BE2C (cell line): ENCODE measurements around the gene GPR132.

ENCODE experiments used
- DNase-seq: peaks from one replicate; pipeline ENCODE4 v3.0.0-alpha.2; 2020
- H3K27me3 ChIP-seq: fragments of 250-450 bp; sonication (Bioruptor Pico); 2 replicates; pipeline ENCODE4 v1.5.1; 2020; ENCODE audit warnings: mild to moderate bottlenecking
- H3K36me3 ChIP-seq: fragments of 250-450 bp; sonication (Bioruptor Pico); 2 replicates; pipeline ENCODE4 v1.5.1; 2020; ENCODE audit warnings: mild to moderate bottlenecking
- H3K4me1 ChIP-seq: fragments of 250-450 bp; sonication (Bioruptor Pico); 2 replicates; pipeline ENCODE4 v1.5.1; 2020
- H3K4me3 ChIP-seq: 2 replicates; pipeline ENCODE4 v1.5.1; 2011; ENCODE audit warnings: low read depth, low read length
- H3K9me3 ChIP-seq: fragments of 250-450 bp; sonication (Bioruptor Pico); 2 replicates; pipeline ENCODE4 v1.5.1; 2020
- TF ChIP-seq, protein P1 (sequence below): IDR thresholded peaks from 2 replicates; pipeline ENCODE4 v1.5.1; 2012; ENCODE audit warnings: mild to moderate bottlenecking, low read depth, low read length

The GPR132 gene

GRCh38 chr14:105077649-105077995 is 12.4 kb upstream of the GPR132 start:
- no peak for DNase-seq
- Histone ChIP-seq H3K36me3 (no peaks in the 10 kb centered on the region), H3K27me3 (no peaks in the 10 kb centered on the region; the same call in none of the 2 replicates), H3K4me1 (peaks cover 6% of the 10 kb centered on the region), H3K9me3 (peaks cover 4% of the 10 kb centered on the region; the same call in 1 of the 2 replicates), H3K4me3 (no peak overlapping the region)
- TF ChIP-seq, protein P1, sequence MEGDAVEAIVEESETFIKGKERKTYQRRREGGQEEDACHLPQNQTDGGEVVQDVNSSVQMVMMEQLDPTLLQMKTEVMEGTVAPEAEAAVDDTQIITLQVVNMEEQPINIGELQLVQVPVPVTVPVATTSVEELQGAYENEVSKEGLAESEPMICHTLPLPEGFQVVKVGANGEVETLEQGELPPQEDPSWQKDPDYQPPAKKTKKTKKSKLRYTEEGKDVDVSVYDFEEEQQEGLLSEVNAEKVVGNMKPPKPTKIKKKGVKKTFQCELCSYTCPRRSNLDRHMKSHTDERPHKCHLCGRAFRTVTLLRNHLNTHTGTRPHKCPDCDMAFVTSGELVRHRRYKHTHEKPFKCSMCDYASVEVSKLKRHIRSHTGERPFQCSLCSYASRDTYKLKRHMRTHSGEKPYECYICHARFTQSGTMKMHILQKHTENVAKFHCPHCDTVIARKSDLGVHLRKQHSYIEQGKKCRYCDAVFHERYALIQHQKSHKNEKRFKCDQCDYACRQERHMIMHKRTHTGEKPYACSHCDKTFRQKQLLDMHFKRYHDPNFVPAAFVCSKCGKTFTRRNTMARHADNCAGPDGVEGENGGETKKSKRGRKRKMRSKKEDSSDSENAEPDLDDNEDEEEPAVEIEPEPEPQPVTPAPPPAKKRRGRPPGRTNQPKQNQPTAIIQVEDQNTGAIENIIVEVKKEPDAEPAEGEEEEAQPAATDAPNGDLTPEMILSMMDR, result no peak

DNA sequence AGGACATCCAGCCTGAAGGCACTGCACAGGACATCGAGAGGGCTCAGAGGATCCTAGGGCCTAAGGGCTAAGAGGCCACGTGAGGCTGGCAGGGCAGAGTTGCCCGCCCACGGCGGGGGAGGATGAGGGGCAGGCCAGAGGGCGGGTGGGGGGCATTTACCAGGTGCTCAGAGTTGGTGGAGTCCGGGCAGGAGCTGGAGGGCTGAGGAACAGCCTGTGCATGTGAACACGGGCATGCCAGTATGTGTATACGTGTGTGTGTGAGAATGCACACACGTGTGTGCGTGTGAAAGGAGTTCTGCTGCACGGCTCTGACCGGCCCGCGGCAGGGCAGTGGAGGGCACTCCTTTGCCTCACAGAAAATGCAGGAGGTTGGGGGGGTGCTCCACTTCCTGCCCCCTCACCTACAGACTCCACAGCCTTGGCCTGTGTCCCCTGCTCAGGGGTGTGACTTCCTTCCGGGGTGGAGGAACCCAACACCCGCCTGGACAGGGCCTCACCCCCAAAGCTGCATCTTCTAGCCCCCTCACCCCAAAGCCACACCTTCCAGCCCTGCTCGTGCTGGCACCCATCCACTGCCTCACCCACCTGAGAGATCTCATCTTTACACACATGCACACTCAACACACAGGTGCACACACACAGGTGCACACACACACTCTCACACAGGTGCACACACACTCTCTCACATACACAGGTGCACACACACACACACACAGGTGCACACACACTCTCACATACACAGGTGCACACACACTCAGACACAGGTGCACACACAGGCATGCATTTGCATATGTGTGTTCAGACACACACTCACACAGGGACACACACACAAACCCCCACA is 11.8 kb upstream of the GPR132 start:
- no peaks in the 10 kb centered on the region; the same call in none of the 2 replicates for H3K27me3 ChIP-seq
- no peak for DNase-seq
- TF ChIP-seq, protein P1, result no peak
- peaks cover 4% of the 10 kb centered on the region; the same call in 1 of the 2 replicates for H3K9me3 ChIP-seq
- no peak overlapping the region for H3K4me3 ChIP-seq
- no peaks in the 10 kb centered on the region for H3K36me3 ChIP-seq
- peaks cover 6% of the 10 kb centered on the region for H3K4me1 ChIP-seq

DNA sequence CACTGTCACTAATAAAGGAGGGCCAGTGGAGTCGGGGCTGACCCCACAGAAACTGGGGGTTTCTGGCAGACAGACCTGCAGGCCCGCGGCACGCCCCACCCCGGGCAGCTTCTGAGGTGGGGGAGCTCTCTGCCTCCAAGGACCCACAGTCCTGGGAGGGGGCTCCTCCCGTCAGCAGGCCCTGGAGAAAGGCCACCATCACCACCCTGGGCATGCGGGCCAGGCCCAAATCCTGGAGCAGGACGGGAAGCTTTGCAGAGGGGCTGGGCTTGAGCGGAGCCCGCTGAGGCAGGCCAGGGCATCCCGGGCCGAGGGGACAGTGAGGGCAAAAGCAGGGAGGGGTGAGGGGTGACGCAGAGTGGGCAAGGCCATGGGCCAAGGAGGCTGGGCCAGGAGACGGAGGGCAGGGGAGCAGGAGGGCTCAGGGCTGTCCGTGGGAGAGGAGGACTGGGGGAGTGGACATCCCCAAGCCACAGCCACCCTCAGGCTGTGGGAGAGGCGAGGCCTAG is 11.1 kb upstream of the GPR132 start:
- no peak for DNase-seq
- Histone ChIP-seq H3K4me3 (no peak overlapping the region), H3K36me3 (no peaks in the 10 kb centered on the region), H3K4me1 (peaks cover 6% of the 10 kb centered on the region), H3K9me3 (peaks cover 4% of the 10 kb centered on the region; the same call in 1 of the 2 replicates), H3K27me3 (no peaks in the 10 kb centered on the region; the same call in none of the 2 replicates)
- TF ChIP-seq, protein P1, result no peak

- Histone ChIP-seq H3K4me3 (peak overlapping the region; percentile 11; the same call in 1 of the 2 replicates), H3K4me1 (peaks cover 6% of the 10 kb centered on the region), H3K9me3 (peaks cover 4% of the 10 kb centered on the region; the same call in 1 of the 2 replicates), H3K36me3 (no peaks in the 10 kb centered on the region), H3K27me3 (no peaks in the 10 kb centered on the region; the same call in none of the 2 replicates)
- TF ChIP-seq, protein P1, result no peak
- peak; percentile 62 for DNase-seq
These were observed 10.4 kb upstream of the GPR132 start for GRCh38 chr14:105075379-105076295.

DNA sequence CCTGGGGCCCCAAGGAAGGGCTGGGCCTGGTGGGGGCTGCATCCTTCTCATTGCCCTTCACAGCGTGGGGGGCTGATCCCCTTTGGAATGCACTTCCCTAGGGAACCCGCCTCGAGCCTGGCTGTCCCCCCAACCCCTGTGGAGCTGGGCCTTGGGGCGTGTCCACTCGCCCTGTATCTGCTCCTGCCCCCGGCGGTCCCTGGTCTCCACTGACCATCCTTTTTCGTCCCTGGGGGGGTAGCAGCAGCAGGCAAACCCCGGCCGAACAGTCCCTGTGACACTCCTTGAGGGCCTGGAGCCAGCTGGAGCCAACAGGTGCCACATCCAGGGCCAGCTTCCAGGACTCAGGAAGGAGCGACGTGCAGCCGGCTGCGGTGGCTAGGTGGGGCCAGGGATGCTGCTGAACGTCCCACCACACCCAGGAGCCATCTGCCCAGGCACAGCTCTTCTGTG is 9.4 kb upstream of the GPR132 start:
- no peaks in the 10 kb centered on the region for H3K9me3 ChIP-seq
- TF ChIP-seq, protein P1, result no peak
- no peaks in the 10 kb centered on the region; the same call in 1 of the 2 replicates for H3K27me3 ChIP-seq
- DNase-seq, result no peak
- no peak overlapping the region for H3K4me3 ChIP-seq
- H3K4me1 ChIP-seq, result peaks cover 6% of the 10 kb centered on the region
- H3K36me3 ChIP-seq, result no peaks in the 10 kb centered on the region
